GM12878 (cell line): ENCODE data around the gene GNB3. TPM values are rescaled to one million over a fixed set of nuclear protein-coding genes. Genes with fewer than 3 reads are reported as not detected.

Experiments
- ATAC-seq: fragments of 200-7000 bp; cut with Tn5 transposase; 3 replicates; pipeline ENCODE4 v1.9.1; 2020; ENCODE audit warnings: mild to moderate bottlenecking, moderate library complexity
- BruUV-seq: library from RNA; stranded (reverse); fragments of 400-500 nt; replicated peaks from 2 replicates; lab custom pipeline; 2021; lab: Mats Ljungman, UMichigan
- CTCF ChIA-PET: fragments of 300-600 bp; sonication (Branson Sonifier 250); formaldehyde crosslinking; extraction: SDS; loops from one replicate; lab custom pipeline; 2021; ENCODE audit warnings: inconsistent platforms; lab: Yijun Ruan, JAX
- POLR2A ChIA-PET: fragments of 350-600 bp; formaldehyde crosslinking; extraction: SDS; loops from one replicate; lab custom pipeline; 2021; ENCODE audit warnings: inconsistent platforms; lab: Charles Lee
- RAD21 ChIA-PET: fragments of 300-600 bp; sonication (Branson Sonifier 250); formaldehyde crosslinking; loops from one replicate; lab custom pipeline; 2023; ENCODE audit warnings: antibody characterized with exemption; ENCODE audit not compliant: unreplicated experiment; lab: Charles Lee
- SMC1A ChIA-PET: fragments of 300-600 bp; sonication (Branson Sonifier 250); formaldehyde crosslinking; loops from one replicate; lab custom pipeline; 2023; ENCODE audit not compliant: unreplicated experiment, uncharacterized antibody; lab: Charles Lee
- DNase-seq: peaks from one replicate; pipeline ENCODE4 v3.0.0-alpha.2; 2011; ENCODE audit warnings: low read depth, low spot score
- FAIRE-seq: peaks from 3 replicates; lab custom pipeline; 2011; peaks lifted over from hg19 to GRCh38; lab: Jason Lieb, UNC
- H2AFZ ChIP-seq: 2 replicates; pipeline ENCODE4 v1.6.0; 2011; ENCODE audit warnings: low read depth, low read length, control low read depth; ENCODE audit not compliant: control insufficient read depth
- H3K27ac ChIP-seq: 2 replicates; pipeline ENCODE4 v1.5.1; 2011; ENCODE audit warnings: control low read depth; ENCODE audit not compliant: control insufficient read depth, insufficient read depth
- H3K27me3 ChIP-seq, 2 experiments: replicated peaks in 1 of 2; 2 replicates each; pipeline versions ENCODE4 v1.6.0 to v1.6.1; 2011; ENCODE audit warnings: low read length in 1 of 2; ENCODE audit not compliant: control insufficient read depth in 2 of 2, insufficient read depth in 2 of 2
- H3K36me3 ChIP-seq, 2 experiments: 2 replicates each; pipeline ENCODE4 v1.5.1; 2011; ENCODE audit warnings: low read length in 1 of 2; ENCODE audit not compliant: control insufficient read depth in 2 of 2, insufficient read depth in 2 of 2
- H3K4me1 ChIP-seq: 2 replicates; pipeline ENCODE4 v1.6.1; 2011; ENCODE audit warnings: mild to moderate bottlenecking, low read length, moderate library complexity, mixed read lengths; ENCODE audit not compliant: control insufficient read depth, insufficient read depth
- H3K4me2 ChIP-seq: 2 replicates; pipeline ENCODE4 v1.6.0; 2011; ENCODE audit warnings: control low read depth; ENCODE audit not compliant: control insufficient read depth, insufficient read depth
- H3K4me3 ChIP-seq: fragments of 200-600 bp; sonication (generic); 2 replicates; pipeline ENCODE4 v1.5.1; 2016
- H3K79me2 ChIP-seq: 2 replicates; pipeline ENCODE4 v1.6.0; 2011; ENCODE audit warnings: low read length; ENCODE audit not compliant: control insufficient read depth, insufficient read depth
- H3K9ac ChIP-seq: 2 replicates; pipeline ENCODE4 v1.8.0; 2011; ENCODE audit warnings: low read length, control low read depth, mixed read lengths; ENCODE audit not compliant: control insufficient read depth, insufficient read depth
- H3K9me3 ChIP-seq: replicated peaks from 3 replicates; pipeline ENCODE4 v1.5.1; 2011; ENCODE audit warnings: mild to moderate bottlenecking, low read length; ENCODE audit not compliant: control insufficient read depth, insufficient read depth
- H4K20me1 ChIP-seq: 2 replicates; pipeline ENCODE4 v1.6.0; 2011; ENCODE audit not compliant: control insufficient read depth, insufficient read depth
- BCL11A ChIP-seq: IDR thresholded peaks from 2 replicates; pipeline ENCODE4 v1.6.1; 2011; ENCODE audit warnings: low read depth, low read length
- CHD4 ChIP-seq: fragments of 200-600 bp; sonication (generic); IDR thresholded peaks from 2 replicates; pipeline ENCODE4 v1.6.1; 2016; ENCODE audit warnings: mild to moderate bottlenecking
- HDAC2 ChIP-seq: fragments of 200-600 bp; sonication (generic); IDR thresholded peaks from 2 replicates; pipeline ENCODE4 v1.6.1; 2017
- NBN ChIP-seq: fragments of 450-650 bp; IDR thresholded peaks from 2 replicates; pipeline ENCODE4 v1.6.1; 2016
- NFYB ChIP-seq: IDR thresholded peaks from 2 replicates; pipeline ENCODE4 v1.6.1; 2011; ENCODE audit warnings: low read depth, mild to moderate bottlenecking, low read length, improper control_type of control experiment, moderate library complexity; ENCODE audit not compliant: insufficient read depth
- NR2C2 ChIP-seq: IDR thresholded peaks from 2 replicates; pipeline ENCODE4 v1.6.1; 2011; ENCODE audit warnings: borderline replicate concordance, low read depth; ENCODE audit not compliant: control insufficient read depth, insufficient read length
- RUNX3 ChIP-seq: IDR thresholded peaks from 2 replicates; pipeline ENCODE4 v1.6.1; 2012; ENCODE audit warnings: low read length, inconsistent platforms
- SREBF1 ChIP-seq: IDR thresholded peaks from 2 replicates; pipeline ENCODE4 v1.6.1; 2012; ENCODE audit warnings: mild to moderate bottlenecking, low read length
- TAF1 ChIP-seq: IDR thresholded peaks from 2 replicates; pipeline ENCODE4 v1.6.1; 2011; ENCODE audit warnings: mild to moderate bottlenecking, low read depth, low read length, borderline replicate concordance
- ZNF207 ChIP-seq: fragments of 450-650 bp; IDR thresholded peaks from 2 replicates; pipeline ENCODE4 v1.6.1; 2014; ENCODE audit warnings: antibody characterized with exemption, mild to moderate bottlenecking, borderline replicate concordance
- ZZZ3 ChIP-seq: IDR thresholded peaks from 2 replicates; pipeline ENCODE4 v1.6.1; 2011; ENCODE audit warnings: low read depth; ENCODE audit not compliant: control insufficient read depth, insufficient read length
- WGBS: methylation state at CpG from one replicate; pipeline ENCODE4 v1.1.6; 2016; ENCODE audit warnings: low lambda C conversion rate; ENCODE audit not compliant: insufficient replicate concordance, insufficient coverage; ENCODE audit errors: missing lambda C conversion rate; 5-methylcytosine and 5-hydroxymethylcytosine counted together
- in situ Hi-C: fragments of 300-500 bp; cut with MboI; formaldehyde crosslinking; loops from 9 replicates; pipeline ENCODE4 v1.14.3; 2018; ENCODE audit warnings: mixed read lengths
- intact Hi-C: fragments of 100-400 bp; cut with micrococcal nuclease; formaldehyde crosslinking; loops from one replicate; pipeline ENCODE4 v1.14.2; 2022; ENCODE audit not compliant: unreplicated experiment
- polyA plus RNA-seq, 11 experiments: library from polyadenylated mRNA; depleted of rRNA in 4 of 11; unstranded in 6 of 11; stranded (reverse) in 5 of 11; fragments of >200 nt; fragmentation: Nextera tagmentation in 4 of 11; fragmentation: Illumina TruSeq in 1 of 11; extraction: Ambion mirVana in 4 of 11; extraction: Trizol in 1 of 11; gene quantifications; 1 replicate in 1 of 11; 2 replicates in 10 of 11; pipeline versions ENCODE4 v1.2.1 to v1.2.3, GENCODE V29; 2011 to 2016; ENCODE audit warnings: inconsistent platforms in 2 of 11, missing spikeins in 2 of 11, low read depth in 1 of 11
- total RNA-seq, 4 experiments: library from RNA; depleted of rRNA in 3 of 4; stranded (reverse); fragments of >200 nt in 3 of 4; fragmentation: Illumina TruSeq in 1 of 4; extraction: Trizol in 1 of 4; gene quantifications; 2 replicates each; pipeline versions ENCODE4 v1.2.1 to v1.2.3, GENCODE V29; 2013 to 2021
- TF ChIP-seq, protein P1 (sequence below): fragments of 150-350 bp; IDR thresholded peaks from 2 replicates; pipeline ENCODE4 v1.6.1; 2016; ENCODE audit warnings: low read depth, low read length

Gene GNB3
- total and polyA plus RNA-seq, 10 of the 15 experiments (the other 5 are each of a cell fraction or from before 2014, with no cell fraction given), result 0.05 to 1.1 (median 0.36) TPM

DNA sequence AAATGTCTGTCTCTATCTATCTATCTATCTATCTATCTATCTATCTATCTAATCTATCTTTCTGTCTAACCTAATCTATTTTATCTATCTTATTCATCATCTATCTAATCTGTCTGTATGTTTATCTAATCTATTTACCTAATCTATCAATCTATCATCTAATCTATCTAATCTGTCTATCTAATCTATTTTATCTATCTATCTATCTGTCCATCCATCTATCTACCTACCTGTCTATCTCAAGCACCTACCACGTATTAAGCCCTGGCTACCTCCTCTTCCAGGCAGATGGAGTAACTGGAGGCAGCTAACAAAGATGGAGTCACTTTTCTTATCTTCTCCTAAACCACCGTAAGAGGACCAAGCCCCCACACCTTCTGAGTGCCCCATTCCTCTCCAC lies 45.6 kb upstream of the GNB3 start:
- in situ Hi-C loops, result no loop called here
- H3K36me3 ChIP-seq, result no peaks in the 10 kb centered on the region
- H3K4me3 ChIP-seq, result no peak overlapping the region
- H3K9ac ChIP-seq, result no peak overlapping the region
- TF ChIP-seq RUNX3 (no peak), BCL11A (no peak)
- no peaks in the 10 kb centered on the region for H3K9me3 ChIP-seq
- no peaks in the 10 kb centered on the region for H3K79me2 ChIP-seq
- ChIA-PET SMC1A (interaction anchor here (1.2 to 1.8 kb wide), 2 partner anchors 16 to 42 kb away, joined by 4 to 5 read pairs; partner anchors contain the start of gene MLF2), CTCF (interaction anchor here (1.3 kb wide), 1 partner anchor 11 kb away, joined by 6 read pairs; no protein-coding TSS in a partner anchor), RAD21 (no interaction called here), POLR2A (interaction anchor here (0.6 kb wide), 1 partner anchor 355 kb away, joined by 5 read pairs; no protein-coding TSS in a partner anchor)
- no peak overlapping the region for H3K27ac ChIP-seq
- intact Hi-C loops, result no loop called here
- no TSS peak for BruUV-seq
- H3K4me2 ChIP-seq, result no peak overlapping the region
- FAIRE-seq (no peak), DNase-seq (no peak), ATAC-seq (no peak)
- H3K4me1 ChIP-seq, result peaks cover 15% of the 10 kb centered on the region
- no peak overlapping the region for H2AFZ ChIP-seq
- 48% methylated on average over 2 of the region's 2 CpGs for WGBS
- H4K20me1 ChIP-seq, result no peaks in the 10 kb centered on the region
- no peaks in the 10 kb centered on the region; a peak in 1 of 4 replicates for H3K27me3 ChIP-seq

DNA sequence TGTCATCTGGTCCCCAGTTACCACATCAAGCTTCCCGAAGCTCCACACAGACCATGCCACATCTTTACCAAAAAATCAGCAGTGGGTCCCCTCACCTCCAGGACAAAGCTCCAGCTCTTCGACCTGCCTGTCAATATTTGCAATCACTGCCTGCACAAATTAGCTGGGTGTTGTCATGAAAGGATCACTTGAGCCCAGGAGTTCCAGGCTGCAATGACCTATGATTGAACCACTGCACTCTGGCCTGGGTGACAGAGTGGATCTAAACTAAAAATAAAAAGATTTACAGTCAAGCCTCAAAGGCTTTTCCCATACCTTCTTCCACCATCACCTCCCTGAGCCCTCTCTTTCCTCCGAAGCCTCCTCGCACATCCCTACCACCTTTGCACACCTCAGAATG lies 44.1 kb upstream of the GNB3 start:
- ChIA-PET CTCF (interaction anchor here (0.9 to 1.0 kb wide), 2 partner anchors 38 to 44 kb away, joined by 3 to 7 read pairs; partner anchors contain the start of gene MLF2), RAD21 (interaction anchor here (1.2 kb wide), 1 partner anchor 16 kb away, joined by 3 read pairs; no protein-coding TSS in a partner anchor), SMC1A (interaction anchor here (1.0 to 1.2 kb wide), 4 partner anchors 10 to 43 kb away, joined by 3 to 4 read pairs (median 4); partner anchors contain the start of gene MLF2), POLR2A (interaction anchor here (0.6 kb wide), 1 partner anchor 40 kb away, joined by 5 read pairs; no protein-coding TSS in a partner anchor)
- no peak overlapping the region for H3K27ac ChIP-seq
- no peak overlapping the region for H3K4me2 ChIP-seq
- no peak for ATAC-seq
- in situ Hi-C loops (no loop called here), intact Hi-C loops (no loop called here)
- peaks cover 15% of the 10 kb centered on the region for H3K4me1 ChIP-seq
- H3K9me3 ChIP-seq, result no peaks in the 10 kb centered on the region
- H2AFZ ChIP-seq, result no peak overlapping the region
- H3K36me3 ChIP-seq, result no peaks in the 10 kb centered on the region
- BruUV-seq, result no TSS peak
- no peak for FAIRE-seq
- H3K9ac ChIP-seq, result no peak overlapping the region
- 57% methylated on average over 4 of the region's 4 CpGs for WGBS
- H4K20me1 ChIP-seq, result no peaks in the 10 kb centered on the region
- DNase-seq, result no peak
- no peaks in the 10 kb centered on the region; a peak in 1 of 4 replicates for H3K27me3 ChIP-seq
- H3K4me3 ChIP-seq, result no peak overlapping the region
- H3K79me2 ChIP-seq, result no peaks in the 10 kb centered on the region
- TF ChIP-seq, protein P1, sequence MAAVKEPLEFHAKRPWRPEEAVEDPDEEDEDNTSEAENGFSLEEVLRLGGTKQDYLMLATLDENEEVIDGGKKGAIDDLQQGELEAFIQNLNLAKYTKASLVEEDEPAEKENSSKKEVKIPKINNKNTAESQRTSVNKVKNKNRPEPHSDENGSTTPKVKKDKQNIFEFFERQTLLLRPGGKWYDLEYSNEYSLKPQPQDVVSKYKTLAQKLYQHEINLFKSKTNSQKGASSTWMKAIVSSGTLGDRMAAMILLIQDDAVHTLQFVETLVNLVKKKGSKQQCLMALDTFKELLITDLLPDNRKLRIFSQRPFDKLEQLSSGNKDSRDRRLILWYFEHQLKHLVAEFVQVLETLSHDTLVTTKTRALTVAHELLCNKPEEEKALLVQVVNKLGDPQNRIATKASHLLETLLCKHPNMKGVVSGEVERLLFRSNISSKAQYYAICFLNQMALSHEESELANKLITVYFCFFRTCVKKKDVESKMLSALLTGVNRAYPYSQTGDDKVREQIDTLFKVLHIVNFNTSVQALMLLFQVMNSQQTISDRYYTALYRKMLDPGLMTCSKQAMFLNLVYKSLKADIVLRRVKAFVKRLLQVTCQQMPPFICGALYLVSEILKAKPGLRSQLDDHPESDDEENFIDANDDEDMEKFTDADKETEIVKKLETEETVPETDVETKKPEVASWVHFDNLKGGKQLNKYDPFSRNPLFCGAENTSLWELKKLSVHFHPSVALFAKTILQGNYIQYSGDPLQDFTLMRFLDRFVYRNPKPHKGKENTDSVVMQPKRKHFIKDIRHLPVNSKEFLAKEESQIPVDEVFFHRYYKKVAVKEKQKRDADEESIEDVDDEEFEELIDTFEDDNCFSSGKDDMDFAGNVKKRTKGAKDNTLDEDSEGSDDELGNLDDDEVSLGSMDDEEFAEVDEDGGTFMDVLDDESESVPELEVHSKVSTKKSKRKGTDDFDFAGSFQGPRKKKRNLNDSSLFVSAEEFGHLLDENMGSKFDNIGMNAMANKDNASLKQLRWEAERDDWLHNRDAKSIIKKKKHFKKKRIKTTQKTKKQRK, result no peak
- TF ChIP-seq SREBF1 (no peak), ZZZ3 (no peak), TAF1 (no peak), CHD4 (no peak), HDAC2 (no peak), NR2C2 (no peak), ZNF207 (no peak), NFYB (no peak), NBN (no peak)
